HG03159 (cell line): ENCODE results near the gene CLNK.

Experiments
- ATAC-seq: cut with Tn5 transposase; IDR thresholded peaks from one replicate; pipeline ENCODE4 v1.9.1; 2021; ENCODE audit warnings: mild to moderate bottlenecking, moderate library complexity; ENCODE audit not compliant: unreplicated experiment

Gene CLNK

GRCh38 chr4:10701702-10702460 lies 17.3 kb upstream of the CLNK start:
- no peak for ATAC-seq

GRCh38 chr4:10701161-10701560 lies 16.6 kb upstream of the CLNK start:
- no peak for ATAC-seq

DNA sequence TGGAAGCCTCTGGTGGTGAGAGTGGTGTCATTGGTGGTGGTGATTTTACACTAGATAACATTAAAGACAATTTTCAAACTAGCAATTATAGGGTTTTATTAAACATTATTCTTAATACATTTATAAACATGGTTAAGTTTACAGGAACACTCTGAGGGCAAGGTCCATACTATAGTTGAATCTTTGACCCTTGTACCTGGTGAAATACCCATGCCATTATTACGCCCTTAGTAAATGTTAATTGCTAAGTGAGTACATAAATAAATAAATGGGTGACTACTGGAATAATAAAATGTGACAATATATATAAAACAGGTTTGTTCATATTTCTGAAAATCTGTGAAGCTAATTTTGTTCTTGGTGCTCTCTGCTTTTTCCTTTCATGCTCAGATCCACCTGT lies 13.6 kb upstream of the CLNK start:
- no peak for ATAC-seq

DNA sequence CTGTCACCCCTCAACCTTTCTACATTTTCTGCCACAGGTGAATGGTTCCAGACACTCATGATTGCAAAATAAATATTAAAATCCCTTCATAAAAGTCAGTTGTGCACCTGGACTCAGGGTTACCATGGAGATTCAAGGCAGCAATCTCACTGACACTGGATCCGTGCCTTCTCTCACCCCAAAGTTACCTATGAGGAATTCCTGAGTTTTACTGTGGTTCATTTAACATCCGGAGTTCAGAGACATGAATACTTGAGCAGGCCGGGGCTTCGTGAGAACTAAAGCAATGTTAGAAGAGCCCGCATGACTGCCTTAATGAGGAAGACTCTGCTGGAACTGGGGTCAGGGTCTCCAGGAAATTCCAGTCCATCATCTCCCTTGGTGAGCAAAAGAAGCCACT lies 12.5 kb upstream of the CLNK start:
- no peak for ATAC-seq

DNA sequence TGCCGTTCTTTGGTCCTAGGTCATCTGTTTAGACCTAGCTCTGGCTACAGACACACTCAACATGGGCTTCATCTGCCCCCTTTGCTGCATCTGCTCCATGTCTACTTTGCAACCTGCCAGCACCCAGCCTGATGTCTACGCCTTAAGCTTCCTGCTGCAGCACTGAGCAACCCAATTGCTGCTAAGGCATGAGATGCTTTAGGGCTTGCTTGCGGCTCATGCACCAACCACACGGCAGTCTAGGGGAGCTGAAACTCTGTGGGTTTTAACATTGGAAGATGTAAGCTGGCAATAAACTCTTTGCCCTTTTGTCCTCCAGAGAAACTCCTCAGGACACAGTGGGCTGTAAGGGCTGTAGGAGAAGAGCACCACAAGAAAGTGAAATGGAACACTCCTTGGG lies 11.7 kb upstream of the CLNK start:
- no peak for ATAC-seq

DNA sequence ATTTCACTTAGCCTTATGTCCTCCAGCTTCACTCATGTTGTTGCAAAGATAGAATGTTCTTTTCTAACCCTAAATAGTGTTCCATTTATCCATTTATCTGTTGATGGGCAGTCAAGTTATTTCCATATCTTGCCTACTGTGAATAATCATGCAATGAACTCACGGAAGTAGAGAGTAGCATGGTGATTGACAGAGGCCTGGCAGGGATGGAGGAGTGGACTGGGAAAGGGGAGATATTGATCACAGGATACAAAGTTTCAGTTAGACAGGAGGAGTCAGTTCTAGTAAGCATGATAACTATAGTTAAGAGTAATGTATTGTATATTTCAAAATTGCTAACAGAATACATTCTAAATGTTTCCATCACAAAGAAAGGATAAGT lies 10.3 kb upstream of the CLNK start:
- no peak for ATAC-seq

DNA sequence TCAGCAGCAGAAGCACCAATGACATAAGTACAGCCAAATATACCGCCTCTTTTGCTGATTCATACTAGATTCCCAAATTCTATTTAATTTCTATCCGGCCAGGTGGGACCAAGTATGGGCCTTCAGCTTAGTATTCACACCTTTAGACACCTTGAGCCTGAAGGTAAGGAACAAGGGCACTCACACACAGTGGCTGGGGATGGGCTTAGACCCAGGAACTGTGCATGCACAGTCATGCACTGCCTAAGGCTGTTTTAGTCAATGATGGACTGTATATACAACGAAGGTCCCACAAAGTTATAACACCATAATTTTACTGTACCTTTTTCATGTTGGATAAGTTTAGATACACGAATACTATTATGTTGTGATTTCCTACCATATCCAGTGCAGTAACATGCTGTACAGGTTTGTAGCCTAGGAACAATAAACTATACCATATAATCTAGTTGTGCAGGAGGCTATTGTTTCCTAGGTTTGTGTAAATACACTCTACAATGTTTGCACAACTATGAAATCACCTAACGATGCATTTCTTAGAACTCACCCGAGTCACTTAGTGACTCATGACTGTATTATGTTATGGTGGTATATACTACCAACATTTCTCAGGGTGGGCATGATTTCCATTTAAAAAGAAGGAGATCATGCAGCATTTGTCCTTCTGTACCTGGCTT lies 9.7 kb upstream of the CLNK start:
- no peak for ATAC-seq

GRCh38 chr4:10691651-10692050 lies 7.1 kb upstream of the CLNK start:
- no peak for ATAC-seq

DNA sequence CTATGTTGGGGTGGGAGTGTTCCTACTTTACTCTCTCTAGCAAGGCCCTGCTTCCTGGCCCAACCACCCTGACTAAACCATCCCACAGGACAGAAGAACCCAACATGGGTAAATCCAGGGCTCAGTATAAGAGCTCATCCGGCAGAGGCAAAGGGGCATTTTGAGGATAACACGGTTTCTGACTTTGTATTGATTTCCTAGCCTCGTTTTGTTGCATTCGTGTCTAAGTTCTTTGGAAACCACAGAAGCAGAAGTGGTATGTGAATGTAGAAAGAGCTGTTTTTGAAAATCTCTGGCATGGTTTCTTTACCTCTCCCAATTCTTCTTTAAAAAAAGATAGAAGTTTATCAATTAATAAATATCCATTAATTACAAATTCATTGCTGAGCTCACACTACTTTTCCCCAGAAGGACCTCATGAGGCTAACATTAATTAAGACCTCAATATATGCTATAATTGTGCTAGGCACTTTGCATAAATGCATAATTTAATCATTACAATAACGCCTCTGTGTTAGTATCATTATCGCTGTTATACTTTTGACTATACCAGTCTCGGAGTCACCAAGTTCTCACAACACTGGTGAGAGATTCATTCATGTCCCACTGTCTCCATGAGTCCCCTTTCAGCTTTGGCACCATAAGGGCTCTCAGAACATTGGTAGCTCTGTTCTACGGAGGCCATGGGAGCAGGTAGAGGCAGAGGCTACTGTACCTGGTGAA lies 5.8 kb upstream of the CLNK start:
- ATAC-seq = peak; percentile 41

DNA sequence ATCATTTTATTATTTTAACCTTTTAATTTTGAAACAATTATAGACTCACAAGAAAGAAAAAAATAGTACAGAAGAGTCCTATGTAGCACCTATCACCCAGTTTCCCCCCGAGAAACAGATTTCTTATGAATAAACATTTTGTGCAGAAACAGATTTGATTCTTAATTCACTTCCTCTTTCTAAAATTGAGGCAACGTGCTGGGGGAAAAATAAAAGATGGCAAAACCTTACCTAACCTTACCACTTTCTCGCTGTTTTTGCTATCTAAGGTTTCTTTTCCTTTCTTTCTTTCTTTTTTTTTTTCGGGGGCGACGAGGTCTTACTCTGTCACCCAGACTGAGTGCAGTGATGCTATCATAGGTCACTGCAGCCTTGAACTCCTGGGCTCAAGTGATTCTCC lies 4.3 kb upstream of the CLNK start:
- no peak for ATAC-seq

- ATAC-seq = peak; percentile 28
Observed at GRCh38 chr4:10688022-10688421, 3.5 kb upstream of the CLNK start.

GRCh38 chr4:10687526-10687925 lies 3.0 kb upstream of the CLNK start:
- no peak for ATAC-seq

DNA sequence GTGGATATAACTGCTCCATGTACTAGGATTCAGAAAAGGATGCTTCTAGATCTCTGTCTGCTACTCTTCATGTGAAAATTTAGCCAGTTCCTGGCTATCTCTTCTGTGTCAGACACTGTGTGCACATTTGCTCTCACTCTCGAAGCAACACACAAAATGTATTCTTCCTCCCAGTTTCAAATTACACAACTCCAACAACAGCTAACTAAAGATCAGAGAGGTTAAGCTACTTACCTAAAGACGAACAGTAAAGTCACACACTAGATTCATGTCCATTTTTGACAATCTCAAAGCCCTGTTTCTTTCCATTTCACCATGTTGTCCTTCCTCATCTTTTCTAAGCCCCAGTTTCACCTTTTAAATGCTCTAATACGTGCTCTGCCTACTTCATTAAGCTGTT lies 2.2 kb downstream of the CLNK start:
- no peak for ATAC-seq

- peak; percentile 57 for ATAC-seq
Observed at GRCh38 chr4:10677796-10678497, 6.6 kb downstream of the CLNK start.

GRCh38 chr4:10673817-10674369 lies 10.7 kb downstream of the CLNK start:
- peak; percentile 65 for ATAC-seq

DNA sequence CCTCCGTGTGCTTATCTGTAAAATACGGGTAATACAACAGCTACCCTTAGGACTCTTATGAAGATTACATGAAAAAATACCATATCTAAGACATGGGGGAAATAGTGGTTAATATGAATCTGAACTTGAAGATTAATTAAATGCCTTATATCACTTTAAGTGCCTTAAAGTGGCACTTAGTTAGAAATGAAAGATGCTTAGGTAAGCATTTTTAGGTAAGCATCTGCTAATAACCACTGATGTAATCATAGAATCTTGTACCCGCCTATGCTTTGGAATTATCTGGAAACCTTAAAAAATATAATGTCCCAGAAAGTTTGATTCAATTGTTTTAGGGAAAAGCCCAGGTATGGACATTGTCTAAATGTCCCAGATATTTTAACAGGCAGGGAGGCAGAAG lies 12.2 kb downstream of the CLNK start:
- ATAC-seq = no peak

- ATAC-seq = no peak
Observed at GRCh38 chr4:10671799-10672198, 12.8 kb downstream of the CLNK start.

DNA sequence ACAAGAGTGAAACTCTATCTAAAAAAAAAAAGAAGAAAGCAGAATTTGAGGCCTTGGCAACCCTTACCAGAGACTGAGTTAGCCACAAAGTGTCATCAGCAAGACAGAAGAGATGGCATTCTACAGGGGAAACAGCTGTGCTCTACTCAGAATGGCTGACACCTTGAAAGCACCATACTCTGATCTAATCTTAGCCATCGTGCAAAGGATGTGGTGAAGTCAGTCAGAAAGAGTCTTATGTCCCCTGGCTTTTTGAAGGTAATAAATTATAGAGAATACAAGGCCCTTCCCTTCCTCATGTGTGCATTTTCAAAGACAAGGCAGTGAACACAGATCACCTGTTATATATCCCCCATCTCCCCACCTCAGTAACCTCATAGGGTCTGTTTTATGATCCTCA lies 13.2 kb downstream of the CLNK start:
- peak; percentile 92 for ATAC-seq

- ATAC-seq = no peak
Observed at GRCh38 chr4:10670321-10670720, 14.2 kb downstream of the CLNK start.

DNA sequence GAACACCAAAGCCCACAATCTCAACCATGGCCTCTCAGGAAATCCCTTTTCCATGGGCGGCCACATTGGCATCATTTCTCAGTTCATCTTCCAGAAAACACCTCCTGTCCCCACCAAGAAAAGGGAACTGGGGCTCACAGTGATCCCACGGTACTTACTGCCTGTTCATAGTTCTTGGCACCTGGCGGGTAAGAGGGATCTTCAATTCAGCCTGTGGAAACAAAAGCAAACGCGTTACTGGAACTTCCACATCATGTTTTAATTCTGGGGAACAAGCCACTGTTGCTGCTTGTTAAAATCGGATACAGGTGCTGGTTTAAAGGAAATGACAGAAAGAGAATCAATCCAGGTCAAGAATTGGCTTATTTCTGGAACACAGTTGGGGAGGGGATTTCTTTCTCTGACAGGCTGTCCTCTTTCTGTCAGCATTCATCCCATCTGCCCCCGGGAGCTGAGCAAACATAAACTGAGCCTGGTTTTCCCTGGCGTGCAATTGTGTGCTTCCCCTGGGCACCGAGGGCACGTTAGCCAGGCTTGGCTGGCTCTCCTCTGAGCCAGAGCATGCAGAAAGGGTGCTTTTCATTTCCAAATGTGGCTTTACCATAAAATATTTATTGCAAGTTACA lies 16.8 kb downstream of the CLNK start:
- no peak for ATAC-seq

DNA sequence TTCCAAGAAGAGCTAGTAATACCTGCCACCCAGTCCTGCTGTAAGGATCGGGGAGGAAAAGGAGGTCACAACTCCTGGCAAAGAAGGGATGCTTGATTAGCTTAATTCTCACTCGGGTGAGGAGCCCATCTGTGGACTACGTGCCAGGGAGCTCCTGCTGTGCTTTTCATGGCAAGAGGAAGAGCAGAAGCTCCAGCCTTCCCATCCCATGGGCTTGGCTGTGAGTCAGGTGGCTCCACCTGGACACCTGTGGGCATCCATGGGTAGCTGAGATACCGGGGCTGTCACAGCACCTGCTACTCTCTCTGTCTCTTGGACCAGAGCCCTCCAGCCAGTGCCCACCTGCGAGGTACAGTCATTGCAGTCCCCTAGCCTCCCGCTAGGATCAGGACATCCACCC lies 18.0 kb downstream of the CLNK start:
- ATAC-seq = no peak
